Panc1 (cell line): ENCODE results near the gene ZBTB7C.

Experiments
- SIN3A ChIP-seq: IDR thresholded peaks from 2 replicates; pipeline ENCODE4 v1.6.1; 2012; ENCODE audit warnings: low read depth, mild to moderate bottlenecking, low read length, moderate library complexity, borderline replicate concordance; ENCODE audit not compliant: insufficient read depth
- TF ChIP-seq, protein P1 (sequence below): fragments of 450-650 bp; IDR thresholded peaks from 2 replicates; pipeline ENCODE4 v1.5.1; 2017; ENCODE audit warnings: mild to moderate bottlenecking
- TF ChIP-seq, protein P2 (sequence below), 2 experiments: IDR thresholded peaks; 2 replicates each; pipeline ENCODE4 v1.6.1; 2011 to 2012; ENCODE audit warnings: low read depth in 2 of 2, control low read depth in 1 of 2, low read length in 1 of 2, mild to moderate bottlenecking in 1 of 2, moderate library complexity in 1 of 2; ENCODE audit not compliant: insufficient read depth in 1 of 2

DNA sequence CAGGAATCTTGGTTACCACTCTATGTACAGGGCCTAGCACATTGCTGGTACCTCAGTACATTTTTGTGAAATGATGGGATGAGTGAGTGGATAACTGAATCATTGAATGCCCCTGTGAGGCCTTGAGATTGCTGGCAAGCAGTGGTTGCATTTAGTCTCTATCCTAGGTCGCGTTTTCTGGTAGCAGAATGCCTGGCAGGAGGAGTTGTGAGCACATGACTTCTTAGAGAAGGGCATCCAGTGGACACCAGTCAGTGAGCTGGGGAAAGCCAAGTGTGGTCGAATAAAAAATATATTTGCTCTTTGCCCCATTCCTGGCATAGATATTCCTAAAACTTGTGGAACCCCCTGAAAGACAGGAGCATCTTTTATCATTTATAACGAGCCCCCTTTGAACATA, 416.9 kb downstream of the ZBTB7C start:
- TF ChIP-seq SIN3A = no peak
- TF ChIP-seq, protein P1, sequence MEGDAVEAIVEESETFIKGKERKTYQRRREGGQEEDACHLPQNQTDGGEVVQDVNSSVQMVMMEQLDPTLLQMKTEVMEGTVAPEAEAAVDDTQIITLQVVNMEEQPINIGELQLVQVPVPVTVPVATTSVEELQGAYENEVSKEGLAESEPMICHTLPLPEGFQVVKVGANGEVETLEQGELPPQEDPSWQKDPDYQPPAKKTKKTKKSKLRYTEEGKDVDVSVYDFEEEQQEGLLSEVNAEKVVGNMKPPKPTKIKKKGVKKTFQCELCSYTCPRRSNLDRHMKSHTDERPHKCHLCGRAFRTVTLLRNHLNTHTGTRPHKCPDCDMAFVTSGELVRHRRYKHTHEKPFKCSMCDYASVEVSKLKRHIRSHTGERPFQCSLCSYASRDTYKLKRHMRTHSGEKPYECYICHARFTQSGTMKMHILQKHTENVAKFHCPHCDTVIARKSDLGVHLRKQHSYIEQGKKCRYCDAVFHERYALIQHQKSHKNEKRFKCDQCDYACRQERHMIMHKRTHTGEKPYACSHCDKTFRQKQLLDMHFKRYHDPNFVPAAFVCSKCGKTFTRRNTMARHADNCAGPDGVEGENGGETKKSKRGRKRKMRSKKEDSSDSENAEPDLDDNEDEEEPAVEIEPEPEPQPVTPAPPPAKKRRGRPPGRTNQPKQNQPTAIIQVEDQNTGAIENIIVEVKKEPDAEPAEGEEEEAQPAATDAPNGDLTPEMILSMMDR = no peak
- TF ChIP-seq, protein P2, sequence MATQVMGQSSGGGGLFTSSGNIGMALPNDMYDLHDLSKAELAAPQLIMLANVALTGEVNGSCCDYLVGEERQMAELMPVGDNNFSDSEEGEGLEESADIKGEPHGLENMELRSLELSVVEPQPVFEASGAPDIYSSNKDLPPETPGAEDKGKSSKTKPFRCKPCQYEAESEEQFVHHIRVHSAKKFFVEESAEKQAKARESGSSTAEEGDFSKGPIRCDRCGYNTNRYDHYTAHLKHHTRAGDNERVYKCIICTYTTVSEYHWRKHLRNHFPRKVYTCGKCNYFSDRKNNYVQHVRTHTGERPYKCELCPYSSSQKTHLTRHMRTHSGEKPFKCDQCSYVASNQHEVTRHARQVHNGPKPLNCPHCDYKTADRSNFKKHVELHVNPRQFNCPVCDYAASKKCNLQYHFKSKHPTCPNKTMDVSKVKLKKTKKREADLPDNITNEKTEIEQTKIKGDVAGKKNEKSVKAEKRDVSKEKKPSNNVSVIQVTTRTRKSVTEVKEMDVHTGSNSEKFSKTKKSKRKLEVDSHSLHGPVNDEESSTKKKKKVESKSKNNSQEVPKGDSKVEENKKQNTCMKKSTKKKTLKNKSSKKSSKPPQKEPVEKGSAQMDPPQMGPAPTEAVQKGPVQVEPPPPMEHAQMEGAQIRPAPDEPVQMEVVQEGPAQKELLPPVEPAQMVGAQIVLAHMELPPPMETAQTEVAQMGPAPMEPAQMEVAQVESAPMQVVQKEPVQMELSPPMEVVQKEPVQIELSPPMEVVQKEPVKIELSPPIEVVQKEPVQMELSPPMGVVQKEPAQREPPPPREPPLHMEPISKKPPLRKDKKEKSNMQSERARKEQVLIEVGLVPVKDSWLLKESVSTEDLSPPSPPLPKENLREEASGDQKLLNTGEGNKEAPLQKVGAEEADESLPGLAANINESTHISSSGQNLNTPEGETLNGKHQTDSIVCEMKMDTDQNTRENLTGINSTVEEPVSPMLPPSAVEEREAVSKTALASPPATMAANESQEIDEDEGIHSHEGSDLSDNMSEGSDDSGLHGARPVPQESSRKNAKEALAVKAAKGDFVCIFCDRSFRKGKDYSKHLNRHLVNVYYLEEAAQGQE (IDR thresholded peaks at IDR 0.05; ENCODE audit: insufficient read depth in 1 of 2, low read depth in 2 of 2, low read length in 1 of 2) = no peak
